Stimulated activated CD8-positive, alpha-beta memory T cell treated with anti-CD3 and anti-CD28 coated beads, Interleukin-7, amount 100 ng/mL, for 24 hours (primary cell): ENCODE measurements around the gene MGMT.

Experiments
- DNase-seq: peaks from one replicate; pipeline ENCODE4 v3.0.0-alpha.2; 2020; ENCODE audit warnings: low read depth

MGMT gene

GRCh38 chr10:129624526-129624925 lies 157.5 kb downstream of the MGMT start:
- no peak for DNase-seq

- DNase-seq, result no peak
These were observed 159.3 kb downstream of the MGMT start for GRCh38 chr10:129626309-129626708.

- DNase-seq, result no peak
These were observed 159.9 kb downstream of the MGMT start for GRCh38 chr10:129626796-129627435.

- DNase-seq, result no peak
These were observed 160.4 kb downstream of the MGMT start for GRCh38 chr10:129627442-129627841.

- no peak for DNase-seq
These were observed 161.8 kb downstream of the MGMT start for GRCh38 chr10:129628823-129629222.

- DNase-seq, result no peak
These were observed 162.9 kb downstream of the MGMT start for GRCh38 chr10:129629911-129630310.

GRCh38 chr10:129631006-129631405 lies 164.0 kb downstream of the MGMT start:
- DNase-seq, result no peak

- no peak for DNase-seq
These were observed 165.0 kb downstream of the MGMT start for GRCh38 chr10:129631870-129632623.

GRCh38 chr10:129637010-129637409 lies 170.0 kb downstream of the MGMT start:
- no peak for DNase-seq

GRCh38 chr10:129637846-129638245 lies 170.8 kb downstream of the MGMT start:
- DNase-seq, result no peak

GRCh38 chr10:129641351-129641750 lies 174.3 kb downstream of the MGMT start:
- no peak for DNase-seq

GRCh38 chr10:129641982-129642381 lies 174.9 kb downstream of the MGMT start:
- no peak for DNase-seq

- DNase-seq, result no peak
These were observed 175.4 kb downstream of the MGMT start for GRCh38 chr10:129642427-129642826.

- DNase-seq, result no peak
These were observed 176.2 kb downstream of the MGMT start for GRCh38 chr10:129643266-129643665.

- no peak for DNase-seq
These were observed 178.4 kb downstream of the MGMT start for GRCh38 chr10:129645487-129645886.

- DNase-seq, result no peak
These were observed 179.9 kb downstream of the MGMT start for GRCh38 chr10:129646973-129647372.

- DNase-seq, result no peak
These were observed 180.5 kb downstream of the MGMT start for GRCh38 chr10:129647590-129647989.

GRCh38 chr10:129648856-129649255 lies 181.8 kb downstream of the MGMT start:
- no peak for DNase-seq

GRCh38 chr10:129652021-129652420 lies 185.0 kb downstream of the MGMT start:
- DNase-seq, result no peak

GRCh38 chr10:129652521-129653201 lies 185.6 kb downstream of the MGMT start:
- no peak for DNase-seq

- no peak for DNase-seq
These were observed 186.4 kb downstream of the MGMT start for GRCh38 chr10:129653428-129653827.

- DNase-seq, result no peak
These were observed 186.8 kb downstream of the MGMT start for GRCh38 chr10:129653861-129654260.

- DNase-seq, result no peak
These were observed 187.4 kb downstream of the MGMT start for GRCh38 chr10:129654461-129654860.
